GM21723 (cell line): ENCODE measurements around the gene RAB14.
"Not testable (repeated sequence)": the region's sequence is repeated elsewhere in the genome, so short reads cannot be mapped to it uniquely, and the experiment has no call there.

Experiments used
- ATAC-seq: cut with Tn5 transposase; IDR thresholded peaks from one replicate; pipeline ENCODE4 v1.9.1; 2021; ENCODE audit warnings: mild to moderate bottlenecking, moderate library complexity; ENCODE audit not compliant: unreplicated experiment

RAB14 gene

GRCh38 chr9:121192959-121193640 is 8.6 kb downstream of the RAB14 start:
- no peak for ATAC-seq

- no peak for ATAC-seq
Observed at GRCh38 chr9:121192518-121192917, 9.2 kb downstream of the RAB14 start.

GRCh38 chr9:121191235-121191634 is 10.4 kb downstream of the RAB14 start:
- no peak for ATAC-seq

GRCh38 chr9:121189660-121190059 is 12.0 kb downstream of the RAB14 start:
- ATAC-seq: no peak

GRCh38 chr9:121189006-121189405 is 12.7 kb downstream of the RAB14 start:
- no peak for ATAC-seq

- no peak for ATAC-seq
Observed at GRCh38 chr9:121187636-121188305, 13.9 kb downstream of the RAB14 start.

- no peak for ATAC-seq
Observed at GRCh38 chr9:121185774-121186403, 15.8 kb downstream of the RAB14 start.

- no peak for ATAC-seq
Observed at GRCh38 chr9:121185178-121185745, 16.4 kb downstream of the RAB14 start.

GRCh38 chr9:121184463-121184862 is 17.2 kb downstream of the RAB14 start:
- no peak for ATAC-seq

- ATAC-seq: no peak
Observed at GRCh38 chr9:121183666-121184423, 17.8 kb downstream of the RAB14 start.

- no peak for ATAC-seq
Observed at GRCh38 chr9:121182989-121183388, 18.7 kb downstream of the RAB14 start.

- ATAC-seq: no peak
Observed at GRCh38 chr9:121182101-121182836, 19.4 kb downstream of the RAB14 start.

GRCh38 chr9:121179930-121180681 is 21.6 kb downstream of the RAB14 start:
- no peak for ATAC-seq

- ATAC-seq: not testable (repeated sequence)
Observed at GRCh38 chr9:121179373-121179721, 22.3 kb downstream of the RAB14 start.

- no peak for ATAC-seq
Observed at GRCh38 chr9:121178676-121179372, 22.8 kb downstream of the RAB14 start.

- no peak for ATAC-seq
Observed at GRCh38 chr9:121173501-121173900, 28.2 kb downstream of the RAB14 start.

GRCh38 chr9:121172726-121173487 is 28.8 kb downstream of the RAB14 start:
- ATAC-seq: no peak

- ATAC-seq: no peak
Observed at GRCh38 chr9:121171236-121171635, 30.4 kb downstream of the RAB14 start.
